ENCODE results near the gene MYLIP. TPM values are rescaled to one million over a fixed set of nuclear protein-coding genes. Genes with fewer than 3 reads are reported as not detected.

MYLIP gene
- total RNA-seq, 1 experiment from 2014 or later: 50.0 TPM

- no peak overlapping the region for H3K4me3 Mint-ChIP-seq
- no peaks in the 10 kb centered on the region for H3K36me3 Mint-ChIP-seq
- H3K4me1 Mint-ChIP-seq: peaks cover 5% of the 10 kb centered on the region
- H3K27ac Mint-ChIP-seq: no peak overlapping the region
- ChIA-PET CTCF (interaction anchor here (1.1 to 1.6 kb wide), 2 partner anchors 21 to 124 kb away, joined by 3 to 5 read pairs; no protein-coding TSS in a partner anchor), POLR2A (interaction anchor here (0.6 kb wide), 1 partner anchor 34 kb away, joined by 9 read pairs; no protein-coding TSS in a partner anchor)
- H3K27me3 Mint-ChIP-seq (ENCODE audit: low read depth): no peaks in the 10 kb centered on the region
- 0 out of 2 replicates have a peak, but pooled peaks cover 8% of the 10 kb centered on the region for H3K9me3 Mint-ChIP-seq
- TF ChIP-seq ARID4B (CRISPR knock-in tag; IDR thresholded peaks at IDR 0.05; ENCODE audit: borderline replicate concordance) (no peak), TP53 (CRISPR knock-in tag; IDR thresholded peaks at IDR 0.05) (no peak), MAX (CRISPR knock-in tag; IDR thresholded peaks at IDR 0.05) (no peak), GTF2I (CRISPR knock-in tag; conservative IDR thresholded peaks at IDR 0.05) (no peak), E2F1 (CRISPR knock-in tag; IDR thresholded peaks at IDR 0.05) (no peak), FOXP1 (CRISPR knock-in tag; IDR thresholded peaks at IDR 0.05; ENCODE audit: borderline replicate concordance) (no peak), ZSCAN18 (CRISPR knock-in tag; IDR thresholded peaks at IDR 0.05) (no peak), ZNF425 (CRISPR knock-in tag; conservative IDR thresholded peaks at IDR 0.05) (no peak), IRF2 (CRISPR knock-in tag; IDR thresholded peaks at IDR 0.05; ENCODE audit: borderline replicate concordance, low read depth) (no peak), CREB1 (CRISPR knock-in tag; IDR thresholded peaks at IDR 0.05) (no peak)
- no peak for ATAC-seq
- DNase-seq (ENCODE audit: low spot score): no peak
These were observed 33.1 kb downstream of the MYLIP start for GRCh38 chr6:16162003-16162402.

- ChIA-PET POLR2A (no interaction called here), CTCF (interaction anchor here (1.1 to 1.6 kb wide), 2 partner anchors 20 to 123 kb away, joined by 3 to 5 read pairs; no protein-coding TSS in a partner anchor)
- Mint-ChIP-seq H3K36me3 (no peaks in the 10 kb centered on the region), H3K4me3 (no peak overlapping the region), H3K9me3 (0 out of 2 replicates have a peak, but pooled peaks cover 7% of the 10 kb centered on the region), H3K27me3 (ENCODE audit: low read depth) (no peaks in the 10 kb centered on the region), H3K27ac (no peak overlapping the region), H3K4me1 (peaks cover 14% of the 10 kb centered on the region)
- ATAC-seq (no peak), DNase-seq (ENCODE audit: low spot score) (no peak)
- TF ChIP-seq USF2 (CRISPR knock-in tag; IDR thresholded peaks at IDR 0.05) (no peak), SP1 (CRISPR knock-in tag; conservative IDR thresholded peaks at IDR 0.05) (no peak), ATF1 (CRISPR knock-in tag; IDR thresholded peaks at IDR 0.05) (no peak), PRRX2 (CRISPR knock-in tag; IDR thresholded peaks at IDR 0.05) (no peak), ERG (CRISPR knock-in tag; IDR thresholded peaks at IDR 0.05) (no peak), CDX4 (CRISPR knock-in tag; IDR thresholded peaks at IDR 0.05; ENCODE audit: borderline replicate concordance) (no peak)
These were observed 34.2 kb downstream of the MYLIP start for GRCh38 chr6:16163066-16163465.
